Aorta (tissue), 5 donors: ENCODE results near the gene ABHD17A. TPM values are rescaled to one million over a fixed set of nuclear protein-coding genes. Genes with fewer than 3 reads are reported as not detected.

Experiments used
- ATAC-seq: fragments of 200-7000 bp; cut with Tn5 transposase; one replicate; pipeline ENCODE4 v1.9.1; 2022; ENCODE audit warnings: moderate library complexity; ENCODE audit not compliant: low FRiP score
- DNase-seq, 2 donors: peaks; one replicate each; pipeline ENCODE4 v3.0.0-alpha.2; 2020
- H3K27ac ChIP-seq, 2 donors: one replicate each; pipeline ENCODE4 v1.5.1; 2013; ENCODE audit warnings: low read length in 2 of 2, mild to moderate bottlenecking in 2 of 2, moderate library complexity in 2 of 2, control low read depth in 1 of 2, inconsistent platforms in 1 of 2, low read depth in 1 of 2
- H3K27me3 ChIP-seq, 2 donors: one replicate each; pipeline ENCODE4 v1.6.1; 2013; ENCODE audit warnings: control low read depth in 1 of 2, low read length in 1 of 2, mild to moderate bottlenecking in 1 of 2, moderate library complexity in 1 of 2; ENCODE audit not compliant: insufficient read depth in 2 of 2, control insufficient read depth in 1 of 2
- H3K36me3 ChIP-seq, 2 donors: one replicate each; pipeline ENCODE4 v1.6.1; 2013; ENCODE audit warnings: control low read depth in 1 of 2, low read length in 1 of 2, mild to moderate bottlenecking in 1 of 2; ENCODE audit not compliant: insufficient read depth in 2 of 2, control insufficient read depth in 1 of 2
- H3K4me1 ChIP-seq, 2 donors: one replicate each; pipeline ENCODE4 v1.6.1; 2013; ENCODE audit warnings: low read length in 2 of 2, control low read depth in 1 of 2, mild to moderate bottlenecking in 1 of 2, moderate library complexity in 1 of 2; ENCODE audit not compliant: insufficient read depth in 2 of 2, control insufficient read depth in 1 of 2
- H3K4me3 ChIP-seq, 2 donors: one replicate each; pipeline ENCODE4 v1.5.1; 2013; ENCODE audit warnings: low read length in 2 of 2, control low read depth in 1 of 2, mild to moderate bottlenecking in 1 of 2
- H3K9me3 ChIP-seq: one replicate; pipeline ENCODE4 v1.6.1; 2013; ENCODE audit warnings: mild to moderate bottlenecking, low read length; ENCODE audit not compliant: control insufficient read depth
- WGBS, 2 donors: extraction: QIAGEN DNeasy Blood & Tissue Kit; methylation state at CpG; one replicate each; pipeline ENCODE4 v1.1.7; 2013; 5-methylcytosine and 5-hydroxymethylcytosine counted together
- intact Hi-C, 2 donors: fragments of 100-400 bp; cut with DNase I; formaldehyde crosslinking; loops; one replicate each; pipeline versions ENCODE4 v1.14.2 to v1.15.0; 2022
- polyA plus RNA-seq, 2 donors: library from polyadenylated mRNA; stranded (reverse); fragments of 200-250 nt; gene quantifications; one replicate each; pipeline ENCODE4 v1.2.3, GENCODE V29; 2013
- total RNA-seq, 2 donors: library from RNA; stranded (reverse); fragmentation: NEBNext Ultra II Directional; extraction: Animal tissue kit (Norgen Biotek cat#: 25700); gene quantifications; one replicate each; pipeline ENCODE4 v1.2.1, GENCODE V29; 2021
- donor health status: healthy with polysubstance abuse.
- donor health status: Bipolar disorder and iron deficiency.
- donor health status: DM: no; HTN: no; CAD: no.
- donor health status: DM: no; HTN: no; CAD: no.
- donor health status: DM: yes; HTN: yes; CAD: no.

Gene ABHD17A
- total and polyA plus RNA-seq, 4 donors: 48.8 to 116 (median 59.7) TPM

- H3K27me3 ChIP-seq: no peaks in the 10 kb centered on the region
- ATAC-seq (no peak), DNase-seq (no peak)
- peaks cover 0 to 3% of the 10 kb centered on the region in 2 donors for H3K36me3 ChIP-seq
- intact Hi-C loops: no loop called here
- H3K27ac ChIP-seq: no peak overlapping the region
- H3K4me1 ChIP-seq: no peaks in the 10 kb centered on the region
- H3K9me3 ChIP-seq: no peaks in the 10 kb centered on the region
- H3K4me3 ChIP-seq: no peak overlapping the region
- 87 to 91% methylated on average over 26 of the region's 26 CpGs for WGBS, 2 donors
Measured at GRCh38 chr19:1832046-1832663, 53.1 kb downstream of the ABHD17A start.

- no peak for ATAC-seq
- 79 to 84% methylated on average over 11 of the region's 11 CpGs for WGBS, 2 donors
- Histone ChIP-seq H3K4me3 (no peak overlapping the region), H3K27me3 (no peaks in the 10 kb centered on the region), H3K9me3 (no peaks in the 10 kb centered on the region), H3K27ac (no peak overlapping the region), H3K36me3 (peaks cover 0 to 3% of the 10 kb centered on the region in 2 donors), H3K4me1 (no peaks in the 10 kb centered on the region)
- intact Hi-C loops: no loop called here
- DNase-seq: no peak
Measured at GRCh38 chr19:1830978-1831377, 54.3 kb downstream of the ABHD17A start.

- Histone ChIP-seq H3K36me3 (peaks cover 0 to 3% of the 10 kb centered on the region in 2 donors), H3K27me3 (no peaks in the 10 kb centered on the region), H3K27ac (no peak overlapping the region), H3K9me3 (no peaks in the 10 kb centered on the region), H3K4me1 (no peaks in the 10 kb centered on the region), H3K4me3 (no peak overlapping the region)
- 87 to 91% methylated on average over 15 of the region's 15 CpGs for WGBS, 2 donors
- intact Hi-C loops: no loop called here
- DNase-seq (no peak), ATAC-seq (no peak)
Measured at GRCh38 chr19:1830568-1830967, 54.7 kb downstream of the ABHD17A start.

- DNase-seq: no peak
- no peaks in the 10 kb centered on the region for H3K27me3 ChIP-seq
- H3K4me1 ChIP-seq: no peaks in the 10 kb centered on the region
- intact Hi-C loops: loop anchor here (5.0 to 10.0 kb wide), 2 partner anchors 43 to 285 kb away; no protein-coding TSS in a partner anchor
- H3K4me3 ChIP-seq: no peak overlapping the region
- ATAC-seq: no peak
- H3K9me3 ChIP-seq: no peaks in the 10 kb centered on the region
- peaks cover 0 to 3% of the 10 kb centered on the region in 2 donors for H3K36me3 ChIP-seq
- no peak overlapping the region for H3K27ac ChIP-seq
- WGBS, 2 donors: 79 to 82% methylated on average over 11 of the region's 11 CpGs
Measured at GRCh38 chr19:1829958-1830357, 55.3 kb downstream of the ABHD17A start.

GRCh38 chr19:1828279-1829238 lies 56.7 kb downstream of the ABHD17A start:
- H3K4me1 ChIP-seq: no peaks in the 10 kb centered on the region
- WGBS, 2 donors: 94% methylated on average over 57 of the region's 57 CpGs
- H3K27me3 ChIP-seq: no peaks in the 10 kb centered on the region
- H3K4me3 ChIP-seq: no peak overlapping the region
- ATAC-seq: peak; percentile 5
- peaks cover 0 to 3% of the 10 kb centered on the region in 2 donors for H3K36me3 ChIP-seq
- no peak for DNase-seq
- H3K27ac ChIP-seq: no peak overlapping the region
- no peaks in the 10 kb centered on the region for H3K9me3 ChIP-seq
- intact Hi-C loops: loop anchor here (5.0 to 10.0 kb wide), 2 partner anchors 41 to 284 kb away; no protein-coding TSS in a partner anchor

- ATAC-seq: no peak
- intact Hi-C loops: loop anchor here (5.0 to 10.0 kb wide), 2 partner anchors 40 to 283 kb away; no protein-coding TSS in a partner anchor
- Histone ChIP-seq H3K4me3 (no peak overlapping the region), H3K36me3 (peaks cover 2 to 3% of the 10 kb centered on the region in 2 donors), H3K9me3 (no peaks in the 10 kb centered on the region), H3K27ac (no peak overlapping the region), H3K27me3 (no peaks in the 10 kb centered on the region), H3K4me1 (no peaks in the 10 kb centered on the region)
- WGBS, 2 donors: 86 to 88% methylated on average over 38 to 41 of the region's 41 CpGs
- no peak for DNase-seq
Measured at GRCh38 chr19:1827566-1828278, 57.6 kb downstream of the ABHD17A start.

Other genes with a start within 250 kb of the ABHD17A start
- gene TCF3, start 232.9 kb downstream of the ABHD17A start, total RNA-seq: 10 to 100 TPM; 32.0 to 50.4 TPM
- 10 to 100 TPM; 23.7 to 36.2 TPM for gene TCF3, start 232.9 kb downstream of the ABHD17A start, polyA plus RNA-seq
- not detected for gene ONECUT3, start 132.0 kb downstream of the ABHD17A start, total RNA-seq
- gene ONECUT3, start 132.0 kb downstream of the ABHD17A start, polyA plus RNA-seq: under 1 TPM in 1 of 2 donors, not detected in 1; 0.03 TPM
- gene ATP8B3, start 73.2 kb downstream of the ABHD17A start, total RNA-seq: 1 to 10 TPM; 1.8 to 4.7 TPM
- under 1 TPM; 0.38 to 0.63 TPM for gene ATP8B3, start 73.2 kb downstream of the ABHD17A start, polyA plus RNA-seq
- 10 to 100 TPM; 27.7 to 29.9 TPM for gene REXO1, start 37.0 kb downstream of the ABHD17A start, total RNA-seq
- gene REXO1, start 37.0 kb downstream of the ABHD17A start, polyA plus RNA-seq: 10 to 100 TPM in 1 of 2 donors, 1 to 10 TPM in 1; 4.8 to 25.6 TPM
- gene KLF16, start 21.9 kb downstream of the ABHD17A start, total RNA-seq: 10 to 100 TPM; 17.3 to 18.3 TPM
- gene KLF16, start 21.9 kb downstream of the ABHD17A start, polyA plus RNA-seq: 1 to 10 TPM; 5.1 to 6.6 TPM
- gene ADAT3, start 19.9 kb upstream of the ABHD17A start, total RNA-seq: 1 to 10 TPM; 3.3 to 5.5 TPM
- gene ADAT3, start 19.9 kb upstream of the ABHD17A start, polyA plus RNA-seq: 1 to 10 TPM; 1.5 to 5.6 TPM
- 10 to 100 TPM; 38.8 to 49.6 TPM for gene SCAMP4, start 19.9 kb upstream of the ABHD17A start, total RNA-seq
- gene SCAMP4, start 19.9 kb upstream of the ABHD17A start, polyA plus RNA-seq: 10 to 100 TPM; 10.1 to 19.1 TPM
- gene CSNK1G2, start 55.7 kb upstream of the ABHD17A start, total RNA-seq: 10 to 100 TPM; 41.0 to 51.7 TPM
- 10 to 100 TPM; 51.1 to 59.8 TPM for gene CSNK1G2, start 55.7 kb upstream of the ABHD17A start, polyA plus RNA-seq
- gene BTBD2, start 130.2 kb upstream of the ABHD17A start, total RNA-seq: 10 to 100 TPM; 46.2 to 62.7 TPM
- gene BTBD2, start 130.2 kb upstream of the ABHD17A start, polyA plus RNA-seq: 10 to 100 TPM; 27.5 to 56.7 TPM
- 100 to 1,000 TPM in 1 of 2 donors, 10 to 100 TPM in 1; 93.0 to 103 TPM for gene MKNK2, start 165.7 kb upstream of the ABHD17A start, total RNA-seq
- gene MKNK2, start 165.7 kb upstream of the ABHD17A start, polyA plus RNA-seq: 10 to 100 TPM; 49.3 to 68.1 TPM
- gene MOB3A, start 210.8 kb upstream of the ABHD17A start, total RNA-seq: 10 to 100 TPM; 41.1 to 43.6 TPM
- gene MOB3A, start 210.8 kb upstream of the ABHD17A start, polyA plus RNA-seq: 10 to 100 TPM; 12.5 to 15.5 TPM
- 1 to 10 TPM; 1.6 to 3.6 TPM for gene IZUMO4, start 211.4 kb upstream of the ABHD17A start, total RNA-seq
- 10 to 100 TPM in 1 of 2 donors, 1 to 10 TPM in 1; 5.5 to 25.2 TPM for gene IZUMO4, start 211.4 kb upstream of the ABHD17A start, polyA plus RNA-seq